DND-41 (cell line): ENCODE results near the gene SLC25A51.

Source experiments
- CTCF ChIP-seq: IDR thresholded peaks from 2 replicates; pipeline ENCODE4 v1.5.1; 2012; ENCODE audit warnings: borderline replicate concordance, low read length, moderate library complexity, mild to moderate bottlenecking; ENCODE audit not compliant: poor library complexity, severe bottlenecking; ENCODE audit errors: extremely low read depth
- EZH2 ChIP-seq: IDR thresholded peaks from 3 replicates; pipeline ENCODE4 v1.6.1; 2012; ENCODE audit warnings: borderline replicate concordance, low read depth, mild to moderate bottlenecking, moderate library complexity, low read length, inconsistent platforms; ENCODE audit not compliant: severe bottlenecking

GRCh38 chr9:37908283-37908682 is 4.4 kb upstream of the SLC25A51 start:
- TF ChIP-seq CTCF (no peak), EZH2 (no peak)
